Spleen (tissue), 11 donors: ENCODE data around the gene VAV2. TPM values are rescaled to one million over a fixed set of nuclear protein-coding genes. Genes with fewer than 3 reads are reported as not detected.

Source experiments
- DNase-seq: peaks from one replicate; pipeline ENCODE4 v3.0.0-alpha.2; 2020
- H3K27ac ChIP-seq, 8 donors: fragments of 200-600 bp; sonication (generic) in 7 of 8; 1 replicate in 4 of 8; 2 replicates in 4 of 8; pipeline versions ENCODE4 v1.5.0 to v1.8.0; 2016 to 2021; ENCODE audit warnings: inconsistent platforms in 4 of 8, mild to moderate bottlenecking in 4 of 8, moderate library complexity in 1 of 8
- H3K27me3 ChIP-seq, 7 donors: fragments of 200-600 bp; sonication (generic) in 6 of 7; replicated peaks in 1 of 7; 1 replicate in 4 of 7; 2 replicates in 3 of 7; pipeline versions ENCODE4 v1.5.0 to v1.8.0; 2016 to 2021; ENCODE audit warnings: inconsistent platforms in 3 of 7, mild to moderate bottlenecking in 1 of 7
- H3K36me3 ChIP-seq, 6 donors: fragments of 200-600 bp; sonication (generic) in 5 of 6; 1 replicate in 4 of 6; 2 replicates in 2 of 6; pipeline versions ENCODE4 v1.5.0 to v1.8.0; 2016 to 2021; ENCODE audit warnings: inconsistent platforms in 2 of 6
- H3K4me1 ChIP-seq, 6 donors: fragments of 200-600 bp; sonication (generic) in 5 of 6; 1 replicate in 3 of 6; 2 replicates in 3 of 6; pipeline versions ENCODE4 v1.5.0 to v1.8.0; 2016 to 2021; ENCODE audit warnings: inconsistent platforms in 3 of 6
- H3K4me3 ChIP-seq, 8 donors: fragments of 200-600 bp; sonication (generic) in 7 of 8; 1 replicate in 4 of 8; 2 replicates in 4 of 8; pipeline versions ENCODE4 v1.5.0 to v1.8.0; 2016 to 2021; ENCODE audit warnings: inconsistent platforms in 4 of 8, mild to moderate bottlenecking in 4 of 8, moderate library complexity in 2 of 8
- H3K9me3 ChIP-seq, 8 donors: fragments of 200-600 bp; sonication (generic) in 7 of 8; 1 replicate in 4 of 8; 2 replicates in 4 of 8; pipeline versions ENCODE4 v1.5.0 to v1.8.0; 2016 to 2021; ENCODE audit warnings: inconsistent platforms in 4 of 8
- POLR2A ChIP-seq, 3 donors: fragments of 450-650 bp; IDR thresholded peaks; one replicate each; pipeline ENCODE4 v1.5.1; 2017; ENCODE audit warnings: antibody characterized with exemption in 3 of 3, mild to moderate bottlenecking in 1 of 3
- POLR2AphosphoS5 ChIP-seq, 3 donors: sonication (generic); formaldehyde crosslinking; IDR thresholded peaks; one replicate each; pipeline ENCODE4 v1.5.1; 2017; ENCODE audit warnings: antibody characterized with exemption in 3 of 3
- WGBS, 5 donors: extraction: QIAGEN DNeasy Blood & Tissue Kit in 3 of 5; methylation state at CpG; one replicate each; pipeline versions ENCODE4 v1.1.5 to v1.1.7; 2013 to 2018; 5-methylcytosine and 5-hydroxymethylcytosine counted together
- intact Hi-C: fragments of 100-400 bp; cut with DNase I; formaldehyde crosslinking; loops from one replicate; pipeline ENCODE4 v1.15.0; 2023; ENCODE audit warnings: low total_unique reads
- polyA plus RNA-seq, 3 donors: library from polyadenylated mRNA; stranded (reverse); fragments of 200-250 nt; gene quantifications; one replicate each; pipeline ENCODE4 v1.2.1, GENCODE V29; 2013
- total RNA-seq, 7 donors: library from RNA; depleted of rRNA in 3 of 7; stranded (reverse); fragments of >200 nt in 3 of 7; fragmentation: NEBNext Ultra II Directional in 4 of 7; extraction: Animal tissue kit (Norgen Biotek cat#: 25700) in 4 of 7; gene quantifications; one replicate each; pipeline versions ENCODE4 v1.1.0 to v1.2.1, GENCODE V29; 2016 to 2021
- TF ChIP-seq, protein P1 (sequence below), 11 experiments: fragments of 200-600 bp in 7 of 11; fragments of 450-650 bp in 4 of 11; sonication (generic) in 4 of 11; IDR thresholded peaks in 8 of 11; conservative IDR thresholded peaks in 3 of 11; 1 replicate in 7 of 11; 2 replicates in 4 of 11; pipeline versions ENCODE4 v1.4.0 to v1.8.0; 2016 to 2021; ENCODE audit warnings: antibody characterized with exemption in 11 of 11, inconsistent platforms in 4 of 11, mild to moderate bottlenecking in 1 of 11
- donor health status: healthy with polysubstance abuse.
- donor health status: DM: no; HTN: no; CAD: no; lungs with moderate emphysema.
- donor health status: DM: no; HTN: no; CAD: no.
- donor health status: Bipolar disorder and iron deficiency.
- donor health status: healthy.
- donor health status: DM: no; HTN: no; CAD: no.
- donor health status: DM: yes; HTN: yes; CAD: no.

Gene VAV2
- total and polyA plus RNA-seq, 10 donors = 14.2 to 39.2 (median 23.3) TPM

DNA sequence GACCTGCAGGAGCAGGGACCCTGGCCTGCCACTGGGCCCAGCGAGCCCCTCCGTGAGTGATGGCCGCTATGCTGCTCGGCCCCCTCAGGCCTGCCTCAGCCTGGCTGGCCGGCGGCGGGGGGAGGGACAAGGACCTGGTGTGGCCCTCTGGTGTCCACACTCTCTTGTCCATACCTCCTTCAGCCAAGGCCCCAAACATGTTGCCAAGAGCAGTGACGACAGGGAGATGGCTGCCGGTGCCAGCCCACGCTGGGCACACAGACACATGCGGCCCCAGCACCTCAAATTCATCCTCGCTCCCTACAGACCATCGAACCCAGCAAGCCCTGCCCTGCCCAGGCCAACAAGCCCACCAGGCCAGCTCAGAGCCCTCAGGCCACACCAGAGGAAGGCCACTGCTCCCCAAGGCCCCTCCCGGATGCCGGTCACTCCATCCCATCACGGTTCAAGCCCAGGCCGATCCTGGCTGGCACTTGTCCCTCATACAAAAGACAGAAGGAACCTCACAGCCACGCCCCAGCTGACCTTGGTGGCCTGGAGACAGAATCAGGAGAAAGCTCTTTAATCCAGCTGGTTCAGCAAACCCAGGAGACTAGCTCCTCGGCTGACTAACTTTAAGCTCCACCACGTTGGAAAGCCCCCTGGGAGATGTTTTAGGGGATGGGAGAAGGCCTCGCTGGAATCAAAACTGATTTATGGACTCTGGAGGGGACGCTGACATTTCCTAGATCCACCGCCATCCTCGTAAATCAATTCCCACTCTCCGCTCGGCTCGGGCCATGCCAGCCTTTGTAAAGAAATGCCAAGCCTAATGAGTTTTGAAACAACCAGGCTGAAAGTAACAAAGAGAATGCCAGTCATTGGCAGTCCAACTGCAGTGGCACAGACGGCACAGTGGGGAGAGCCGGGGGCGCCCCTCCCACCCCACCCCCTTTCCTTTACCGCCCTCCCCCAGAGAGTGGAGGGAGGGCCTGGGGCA, 84.9 kb downstream of the VAV2 start:
- H3K4me1 ChIP-seq = peaks cover 0 to 17% (median 0%) of the 10 kb centered on the region in 6 donors
- no peaks in the 10 kb centered on the region for H3K9me3 ChIP-seq
- H3K4me3 ChIP-seq = no peak overlapping the region
- TF ChIP-seq, protein P1, sequence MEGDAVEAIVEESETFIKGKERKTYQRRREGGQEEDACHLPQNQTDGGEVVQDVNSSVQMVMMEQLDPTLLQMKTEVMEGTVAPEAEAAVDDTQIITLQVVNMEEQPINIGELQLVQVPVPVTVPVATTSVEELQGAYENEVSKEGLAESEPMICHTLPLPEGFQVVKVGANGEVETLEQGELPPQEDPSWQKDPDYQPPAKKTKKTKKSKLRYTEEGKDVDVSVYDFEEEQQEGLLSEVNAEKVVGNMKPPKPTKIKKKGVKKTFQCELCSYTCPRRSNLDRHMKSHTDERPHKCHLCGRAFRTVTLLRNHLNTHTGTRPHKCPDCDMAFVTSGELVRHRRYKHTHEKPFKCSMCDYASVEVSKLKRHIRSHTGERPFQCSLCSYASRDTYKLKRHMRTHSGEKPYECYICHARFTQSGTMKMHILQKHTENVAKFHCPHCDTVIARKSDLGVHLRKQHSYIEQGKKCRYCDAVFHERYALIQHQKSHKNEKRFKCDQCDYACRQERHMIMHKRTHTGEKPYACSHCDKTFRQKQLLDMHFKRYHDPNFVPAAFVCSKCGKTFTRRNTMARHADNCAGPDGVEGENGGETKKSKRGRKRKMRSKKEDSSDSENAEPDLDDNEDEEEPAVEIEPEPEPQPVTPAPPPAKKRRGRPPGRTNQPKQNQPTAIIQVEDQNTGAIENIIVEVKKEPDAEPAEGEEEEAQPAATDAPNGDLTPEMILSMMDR (IDR thresholded peaks at IDR 0.05 in 8 of 11, conservative IDR thresholded peaks at IDR 0.05 in 3 of 11) = no peak
- TF ChIP-seq POLR2AphosphoS5 (IDR thresholded peaks at IDR 0.05) (no peak), POLR2A (IDR thresholded peaks at IDR 0.05) (no peak)
- H3K36me3 ChIP-seq = peaks cover 0 to 8% (median 0%) of the 10 kb centered on the region in 6 donors
- H3K27me3 ChIP-seq = no peaks in the 10 kb centered on the region
- WGBS, 5 donors = 78 to 93% (median 90%) methylated on average over 25 to 31 of the region's 31 CpGs
- intact Hi-C loops = no loop called here
- no peak for DNase-seq
- H3K27ac ChIP-seq = no peak overlapping the region

DNA sequence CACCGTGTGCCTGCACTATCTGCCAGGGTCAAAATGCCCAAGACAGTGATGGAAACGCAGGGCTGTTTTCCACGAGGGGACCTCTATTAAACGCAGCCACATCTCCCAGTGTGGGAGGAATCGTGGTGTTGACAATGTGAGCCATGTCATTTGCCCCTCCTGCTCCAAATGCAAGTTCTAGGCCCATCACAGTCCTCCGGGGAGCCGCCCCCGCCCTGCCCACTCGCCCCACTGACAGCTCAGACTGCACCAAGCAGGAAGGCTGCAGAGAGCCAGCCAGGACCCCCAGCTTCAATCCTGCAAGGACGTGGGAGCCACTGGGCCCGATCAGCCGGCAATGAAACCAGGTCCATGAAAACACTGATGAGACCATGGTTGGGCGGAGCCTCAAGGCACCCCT, 85.9 kb downstream of the VAV2 start:
- intact Hi-C loops = no loop called here
- TF ChIP-seq, protein P1 (IDR thresholded peaks at IDR 0.05 in 8 of 11, conservative IDR thresholded peaks at IDR 0.05 in 3 of 11) = no peak
- TF ChIP-seq POLR2AphosphoS5 (IDR thresholded peaks at IDR 0.05) (no peak), POLR2A (IDR thresholded peaks at IDR 0.05) (no peak)
- no peaks in the 10 kb centered on the region for H3K9me3 ChIP-seq
- H3K27me3 ChIP-seq = no peaks in the 10 kb centered on the region
- WGBS, 5 donors = 73 to 83% (median 80%) methylated on average over 11 to 13 of the region's 13 CpGs
- peaks cover 0 to 8% (median 0%) of the 10 kb centered on the region in 6 donors for H3K36me3 ChIP-seq
- no peak overlapping the region for H3K27ac ChIP-seq
- no peak overlapping the region for H3K4me3 ChIP-seq
- H3K4me1 ChIP-seq = peaks cover 0 to 25% (median 5%) of the 10 kb centered on the region in 6 donors
- no peak for DNase-seq

DNA sequence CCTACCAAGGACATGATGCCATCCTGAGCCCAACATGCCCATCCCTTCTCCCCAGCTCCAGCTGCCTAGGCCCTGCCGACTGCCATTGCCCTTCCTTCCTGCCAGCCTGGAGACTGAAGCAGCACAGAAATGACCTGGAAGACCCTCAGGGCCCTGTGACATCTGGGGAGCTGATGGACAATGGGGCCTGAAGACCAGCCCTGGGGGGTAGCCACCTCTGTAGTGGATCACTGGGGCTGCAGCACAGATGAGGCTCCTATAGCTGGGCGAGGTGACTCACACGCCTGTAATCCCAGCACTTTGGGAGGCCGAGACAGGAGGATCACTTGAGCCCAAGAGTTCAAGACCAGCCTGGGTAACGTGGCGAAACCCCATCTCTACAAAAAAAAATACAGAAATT, 86.6 kb downstream of the VAV2 start:
- H3K4me3 ChIP-seq = no peak overlapping the region

More for the DNA sequence above, 86.6 kb downstream of the VAV2 start:
- Histone ChIP-seq H3K4me1 (peaks cover 0 to 32% (median 10%) of the 10 kb centered on the region in 6 donors), H3K27me3 (no peaks in the 10 kb centered on the region), H3K9me3 (no peaks in the 10 kb centered on the region), H3K27ac (no peak overlapping the region), H3K36me3 (peaks cover 0 to 8% (median 0%) of the 10 kb centered on the region in 6 donors)
- TF ChIP-seq, protein P1 (IDR thresholded peaks at IDR 0.05 in 8 of 11, conservative IDR thresholded peaks at IDR 0.05 in 3 of 11) = no peak
- TF ChIP-seq POLR2AphosphoS5 (IDR thresholded peaks at IDR 0.05) (no peak), POLR2A (IDR thresholded peaks at IDR 0.05) (no peak)
- intact Hi-C loops = no loop called here
- no peak for DNase-seq
- WGBS, 5 donors = 84 to 93% (median 92%) methylated on average over 5 to 6 of the region's 6 CpGs
